ENCODE measurements around the gene SLC5A3.

Gene SLC5A3

GRCh38 chr21:34073032-34073748 lies at the start of gene SLC5A3, which contains the start of gene MRPS6:
Gene SLC5A3, plus strand, starts transcription at chr21:34073578. Its CDS starts 21,621 bp downstream, at chr21:34095199.
Gene MRPS6, plus strand, starts transcription at chr21:34073578. Its CDS starts 123 bp downstream, at chr21:34073701.
- DNase-seq (ENCODE audit: low read depth): peak; percentile 44

- no peak for DNase-seq (ENCODE audit: low read depth)
These were observed 49.5 kb upstream of the SLC5A3 start for GRCh38 chr21:34023691-34024373.

GRCh38 chr21:34024374-34024693 lies 49.0 kb upstream of the SLC5A3 start:
- no peak for DNase-seq (ENCODE audit: low read depth)

GRCh38 chr21:34027721-34028461 lies 45.5 kb upstream of the SLC5A3 start:
- DNase-seq (ENCODE audit: low read depth): no peak

GRCh38 chr21:34029743-34030528 lies 43.4 kb upstream of the SLC5A3 start:
- no peak for DNase-seq (ENCODE audit: low read depth)

- DNase-seq (ENCODE audit: low read depth): no peak
These were observed 41.5 kb upstream of the SLC5A3 start for GRCh38 chr21:34031835-34032370.

GRCh38 chr21:34034369-34035014 lies 38.9 kb upstream of the SLC5A3 start:
- no peak for DNase-seq (ENCODE audit: low read depth)

GRCh38 chr21:34035619-34036354 lies 37.6 kb upstream of the SLC5A3 start:
- DNase-seq (ENCODE audit: low read depth): no peak

- DNase-seq (ENCODE audit: low read depth): no peak
These were observed 36.2 kb upstream of the SLC5A3 start for GRCh38 chr21:34037009-34037795.

GRCh38 chr21:34039678-34040382 lies 33.5 kb upstream of the SLC5A3 start:
- DNase-seq (ENCODE audit: low read depth): no peak

- no peak for DNase-seq (ENCODE audit: low read depth)
These were observed 30.6 kb upstream of the SLC5A3 start for GRCh38 chr21:34042735-34043134.

GRCh38 chr21:34043333-34043732 lies 30.0 kb upstream of the SLC5A3 start:
- DNase-seq (ENCODE audit: low read depth): no peak

- no peak for DNase-seq (ENCODE audit: low read depth)
These were observed 26.5 kb upstream of the SLC5A3 start for GRCh38 chr21:34046917-34047316.

GRCh38 chr21:34047835-34048234 lies 25.5 kb upstream of the SLC5A3 start:
- DNase-seq (ENCODE audit: low read depth): no peak

GRCh38 chr21:34052171-34052570 lies 21.2 kb upstream of the SLC5A3 start:
- no peak for DNase-seq (ENCODE audit: low read depth)

GRCh38 chr21:34054259-34054658 lies 19.1 kb upstream of the SLC5A3 start:
- no peak for DNase-seq (ENCODE audit: low read depth)

GRCh38 chr21:34055615-34056014 lies 17.8 kb upstream of the SLC5A3 start:
- no peak for DNase-seq (ENCODE audit: low read depth)

GRCh38 chr21:34061983-34062382 lies 11.4 kb upstream of the SLC5A3 start:
- DNase-seq (ENCODE audit: low read depth): no peak

- no peak for DNase-seq (ENCODE audit: low read depth)
These were observed 8.4 kb upstream of the SLC5A3 start for GRCh38 chr21:34065027-34065426.

All from stimulated activated CD8-positive, alpha-beta memory T cell treated with anti-CD3 and anti-CD28 coated beads, Interleukin-7, amount 100 ng/mL, for 24 hours (primary cell).